Suprapubic skin (tissue), 4 donors: ENCODE measurements around the gene PROSER2.

Experiments used
- POLR2A ChIP-seq, 2 donors: fragments of 450-650 bp; IDR thresholded peaks; one replicate each; pipeline ENCODE4 v1.6.1; 2017; ENCODE audit warnings: antibody characterized with exemption in 2 of 2, mild to moderate bottlenecking in 2 of 2, moderate library complexity in 2 of 2
- POLR2AphosphoS5 ChIP-seq, 3 donors: sonication (generic); formaldehyde crosslinking; IDR thresholded peaks; one replicate each; pipeline ENCODE4 v1.6.1; 2017; ENCODE audit warnings: antibody characterized with exemption in 3 of 3
- TF ChIP-seq, protein P1 (sequence below), 2 donors: fragments of 200-600 bp in 1 of 2; fragments of 450-650 bp in 1 of 2; sonication (generic) in 1 of 2; IDR thresholded peaks; one replicate each; pipeline ENCODE4 v1.5.1; 2016 to 2019; ENCODE audit warnings: antibody characterized with exemption in 2 of 2, mild to moderate bottlenecking in 1 of 2, moderate library complexity in 1 of 2

DNA sequence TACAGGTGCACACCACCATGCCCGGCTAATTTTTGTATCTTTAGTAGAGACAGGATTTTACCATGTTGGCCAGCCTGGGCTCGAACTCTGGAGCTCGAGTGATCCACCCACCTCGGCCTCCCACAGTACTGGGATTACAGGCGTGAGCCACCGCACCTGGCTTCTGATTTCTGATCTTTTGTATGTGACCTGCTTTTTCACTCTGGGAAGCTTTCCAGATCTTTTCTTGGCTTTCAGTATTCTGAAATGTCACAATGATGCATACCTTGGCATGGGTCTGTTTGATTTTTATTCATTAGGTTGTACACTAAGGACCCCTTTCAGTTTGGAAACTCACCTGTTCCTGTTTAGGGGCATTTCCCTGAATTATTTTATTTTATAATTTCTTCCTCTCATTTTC is 41.6 kb downstream of the PROSER2 start:
- TF ChIP-seq, protein P1, sequence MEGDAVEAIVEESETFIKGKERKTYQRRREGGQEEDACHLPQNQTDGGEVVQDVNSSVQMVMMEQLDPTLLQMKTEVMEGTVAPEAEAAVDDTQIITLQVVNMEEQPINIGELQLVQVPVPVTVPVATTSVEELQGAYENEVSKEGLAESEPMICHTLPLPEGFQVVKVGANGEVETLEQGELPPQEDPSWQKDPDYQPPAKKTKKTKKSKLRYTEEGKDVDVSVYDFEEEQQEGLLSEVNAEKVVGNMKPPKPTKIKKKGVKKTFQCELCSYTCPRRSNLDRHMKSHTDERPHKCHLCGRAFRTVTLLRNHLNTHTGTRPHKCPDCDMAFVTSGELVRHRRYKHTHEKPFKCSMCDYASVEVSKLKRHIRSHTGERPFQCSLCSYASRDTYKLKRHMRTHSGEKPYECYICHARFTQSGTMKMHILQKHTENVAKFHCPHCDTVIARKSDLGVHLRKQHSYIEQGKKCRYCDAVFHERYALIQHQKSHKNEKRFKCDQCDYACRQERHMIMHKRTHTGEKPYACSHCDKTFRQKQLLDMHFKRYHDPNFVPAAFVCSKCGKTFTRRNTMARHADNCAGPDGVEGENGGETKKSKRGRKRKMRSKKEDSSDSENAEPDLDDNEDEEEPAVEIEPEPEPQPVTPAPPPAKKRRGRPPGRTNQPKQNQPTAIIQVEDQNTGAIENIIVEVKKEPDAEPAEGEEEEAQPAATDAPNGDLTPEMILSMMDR (IDR thresholded peaks at IDR 0.05), result no peak
- TF ChIP-seq POLR2A (IDR thresholded peaks at IDR 0.05) (no peak), POLR2AphosphoS5 (IDR thresholded peaks at IDR 0.05) (no peak)
